GM19397 (cell line): ENCODE measurements around the gene OR2A5.
"Not testable (repeated sequence)": the region's sequence is repeated elsewhere in the genome, so short reads cannot be mapped to it uniquely, and the experiment has no call there.

ENCODE experiments used
- ATAC-seq: cut with Tn5 transposase; IDR thresholded peaks from one replicate; pipeline ENCODE4 v1.9.1; 2021; ENCODE audit warnings: mild to moderate bottlenecking, moderate library complexity; ENCODE audit not compliant: unreplicated experiment

Gene OR2A5, protein sequence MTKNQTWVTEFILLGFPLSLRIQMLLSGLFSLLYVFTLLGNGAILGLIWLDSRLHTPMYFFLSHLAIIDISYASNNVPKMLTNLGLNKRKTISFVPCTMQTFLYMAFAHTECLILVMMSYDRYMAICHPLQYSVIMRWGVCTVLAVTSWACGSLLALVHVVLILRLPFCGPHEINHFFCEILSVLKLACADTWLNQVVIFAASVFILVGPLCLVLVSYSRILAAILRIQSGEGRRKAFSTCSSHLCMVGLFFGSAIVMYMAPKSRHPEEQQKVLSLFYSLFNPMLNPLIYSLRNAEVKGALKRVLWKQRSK

DNA sequence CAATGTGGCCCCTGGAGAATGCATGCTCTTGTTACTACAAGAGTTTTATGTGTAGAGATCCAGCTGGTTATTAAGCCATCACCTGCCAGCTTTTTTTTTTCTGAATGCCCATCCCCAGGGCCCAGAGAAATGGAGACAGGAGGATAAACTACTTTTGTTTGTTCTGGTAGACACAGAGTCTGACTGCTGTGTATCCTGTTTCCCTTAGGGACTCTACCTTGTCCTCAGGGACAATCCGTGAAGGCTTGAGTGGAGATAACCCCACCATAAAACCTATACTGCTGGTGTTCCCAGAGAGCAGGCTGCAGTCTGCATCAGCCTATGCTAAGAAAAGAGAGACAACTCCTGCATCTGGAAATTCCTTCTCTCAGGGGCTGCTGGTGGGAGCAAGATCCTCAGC, at the start of gene OR2A5:
Gene OR2A5, plus strand, starts transcription at position 301 of the 400 bp plus-strand sequence. CDS start 1,454 bp downstream, outside the sequence.
- ATAC-seq, result no peak

DNA sequence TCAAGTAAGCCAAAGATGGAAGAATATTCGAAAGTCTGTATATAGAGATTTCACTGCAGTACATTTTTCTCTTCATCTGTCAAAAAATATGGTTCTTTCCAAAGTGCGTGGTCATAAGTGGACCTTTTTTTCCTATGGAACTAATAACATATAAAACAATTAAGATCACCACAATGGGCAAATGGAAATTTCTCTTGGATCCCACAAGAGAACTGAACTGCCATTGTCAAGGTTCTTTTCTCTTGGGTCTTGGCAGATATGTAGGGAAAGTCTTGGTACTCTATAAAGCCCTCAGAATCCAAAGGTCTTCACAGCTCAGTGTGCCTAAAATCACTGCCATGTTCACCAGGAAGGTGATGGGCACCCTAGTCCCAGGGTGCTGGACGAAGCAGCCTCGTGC, 48.7 kb upstream of the OR2A5 start, which contains the start of gene OR6B1:
Gene OR6B1, plus strand, starts transcription at position 301 of the 400 bp plus-strand sequence. CDS start 3,677 bp downstream, outside the sequence.
- no peak for ATAC-seq

DNA sequence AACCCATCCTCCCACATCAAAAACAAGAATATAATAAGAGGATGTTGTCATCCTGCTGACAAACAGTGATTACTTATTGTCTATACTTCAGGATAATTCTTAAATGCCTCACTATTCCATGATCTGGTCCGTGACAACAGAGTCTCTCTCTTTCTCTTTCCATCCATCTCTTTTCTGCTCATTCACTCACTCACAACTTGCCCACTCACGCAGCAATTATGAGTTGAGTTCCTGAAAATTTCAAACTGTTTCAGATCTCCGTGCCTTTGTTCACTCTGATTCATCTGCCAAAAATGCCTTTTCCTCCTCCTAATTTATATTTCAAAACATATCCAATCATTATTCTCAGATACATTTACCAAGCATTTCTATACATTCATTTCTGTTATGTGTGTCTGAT, 47.2 kb upstream of the OR2A5 start:
- no peak for ATAC-seq

DNA sequence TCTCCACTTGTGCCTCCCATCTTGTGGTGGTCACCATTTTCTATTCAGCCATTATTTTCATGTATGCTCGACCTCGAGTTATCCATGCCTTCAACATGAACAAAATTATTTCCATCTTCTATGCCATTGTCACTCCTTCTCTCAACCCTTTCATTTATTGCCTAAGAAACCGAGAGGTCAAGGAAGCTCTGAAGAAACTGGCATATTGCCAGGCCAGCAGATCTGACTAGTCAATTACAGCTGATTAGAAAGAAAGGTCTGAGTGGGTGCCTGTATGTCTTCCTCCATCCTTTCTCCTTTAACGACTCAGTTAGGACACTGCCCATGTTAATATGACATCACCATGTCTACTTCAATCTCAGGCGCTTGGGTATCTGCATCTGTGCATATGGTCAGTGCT, 44.0 kb upstream of the OR2A5 start:
- no peak for ATAC-seq

DNA sequence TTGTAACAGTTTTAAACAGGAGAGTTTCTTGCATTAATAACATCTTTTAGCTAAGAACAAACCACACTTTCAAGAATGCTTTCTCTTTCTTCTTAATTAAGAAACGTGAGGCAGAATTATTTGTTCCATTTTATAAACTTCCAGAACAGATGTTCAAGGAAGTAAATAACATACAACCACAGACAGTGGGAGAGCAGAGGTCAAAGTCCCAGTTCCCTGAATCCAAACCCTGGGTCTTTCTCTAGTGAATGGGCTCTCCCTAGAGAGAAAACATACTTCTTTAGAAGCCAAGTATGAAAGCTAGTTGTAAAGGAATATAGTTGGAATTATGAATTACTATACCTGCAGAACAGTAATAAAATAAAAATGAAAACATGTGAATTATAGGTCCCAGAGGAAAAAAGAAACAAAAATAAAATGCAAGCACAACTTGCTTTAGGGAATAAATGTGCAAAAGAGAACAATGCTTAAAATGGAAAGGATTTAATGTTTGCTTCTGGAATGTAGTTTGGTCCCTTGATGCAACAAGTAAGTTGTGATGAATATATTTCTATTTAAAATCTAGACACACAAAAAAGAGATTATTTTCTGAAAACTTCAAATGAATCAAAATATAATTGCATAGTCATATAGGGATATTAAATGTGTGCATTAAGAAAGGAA, 42.6 kb upstream of the OR2A5 start:
- ATAC-seq, result no peak

DNA sequence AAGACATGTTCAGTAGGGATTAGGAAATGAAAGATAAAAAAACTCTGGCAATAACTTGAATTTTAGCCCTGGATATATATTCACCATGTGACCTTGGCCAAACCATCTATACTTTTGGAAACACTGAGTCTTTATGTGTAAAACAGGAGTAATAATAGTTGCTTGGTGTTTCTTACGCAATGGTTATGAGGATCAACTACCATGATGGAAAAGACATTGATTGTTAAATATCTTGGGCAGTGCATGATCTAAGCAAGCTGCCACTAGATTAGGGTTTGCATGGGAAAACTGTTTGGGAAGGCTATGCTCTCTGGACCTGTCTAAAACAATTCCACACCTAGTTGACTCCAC, 42.1 kb upstream of the OR2A5 start:
- no peak for ATAC-seq

DNA sequence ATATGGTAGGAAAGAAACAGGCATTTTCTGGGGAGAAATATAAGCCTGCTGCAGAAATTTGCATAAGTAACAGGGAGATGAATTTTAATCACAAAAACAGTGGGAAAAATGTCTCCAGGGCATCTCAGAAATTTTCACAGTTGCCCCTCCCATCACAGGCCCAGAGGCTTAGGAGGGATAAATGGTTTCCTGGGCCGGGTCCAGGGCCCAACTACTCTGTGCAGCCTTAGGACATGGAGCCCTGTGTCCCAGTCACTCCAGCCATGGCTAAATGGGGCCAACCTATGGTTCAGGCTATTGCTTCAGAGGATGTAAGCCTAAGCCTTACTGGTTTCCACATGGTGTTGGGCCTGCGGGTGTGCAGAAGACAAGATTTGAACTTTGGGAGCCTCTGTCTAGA, 39.4 kb upstream of the OR2A5 start:
- ATAC-seq, result no peak

DNA sequence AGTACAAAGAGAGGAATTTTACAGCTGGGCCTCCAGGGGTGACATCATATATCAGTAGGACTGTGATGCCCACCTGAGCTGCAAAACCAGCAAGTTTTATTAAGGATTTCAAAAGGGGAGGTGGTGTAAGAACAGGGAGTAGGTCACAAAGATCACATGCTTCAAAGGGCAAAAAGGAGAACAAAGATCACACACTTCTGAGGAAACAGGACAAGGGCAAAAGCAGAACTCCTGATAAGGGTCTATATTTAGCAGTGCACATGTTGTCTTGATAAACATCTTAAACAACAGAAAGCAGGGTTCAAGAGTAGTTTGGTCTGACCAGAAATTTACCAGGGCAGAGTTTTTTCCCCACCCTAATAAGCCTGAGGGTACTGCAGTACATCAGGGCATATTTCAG, 38.7 kb upstream of the OR2A5 start:
- ATAC-seq, result not testable (repeated sequence)

DNA sequence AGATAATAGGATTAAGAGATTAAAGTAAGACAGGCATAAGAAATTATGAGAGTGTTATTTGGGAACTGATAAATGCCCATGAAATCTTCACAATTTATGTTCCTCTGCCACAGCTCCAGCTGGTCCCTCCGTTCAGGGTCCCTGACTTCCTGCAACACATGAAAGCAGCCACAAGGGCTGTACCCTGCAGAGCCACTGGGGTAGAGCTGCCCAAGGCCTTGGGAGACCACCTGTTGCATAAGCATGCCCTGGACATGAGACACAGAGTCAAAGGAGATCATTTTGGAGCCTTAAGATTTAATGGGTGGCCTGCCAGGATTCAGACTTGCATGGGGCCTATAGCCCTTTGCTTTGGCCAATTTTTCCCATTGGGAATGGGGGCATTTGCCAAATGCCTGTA, 37.9 kb upstream of the OR2A5 start:
- not testable (repeated sequence) for ATAC-seq

DNA sequence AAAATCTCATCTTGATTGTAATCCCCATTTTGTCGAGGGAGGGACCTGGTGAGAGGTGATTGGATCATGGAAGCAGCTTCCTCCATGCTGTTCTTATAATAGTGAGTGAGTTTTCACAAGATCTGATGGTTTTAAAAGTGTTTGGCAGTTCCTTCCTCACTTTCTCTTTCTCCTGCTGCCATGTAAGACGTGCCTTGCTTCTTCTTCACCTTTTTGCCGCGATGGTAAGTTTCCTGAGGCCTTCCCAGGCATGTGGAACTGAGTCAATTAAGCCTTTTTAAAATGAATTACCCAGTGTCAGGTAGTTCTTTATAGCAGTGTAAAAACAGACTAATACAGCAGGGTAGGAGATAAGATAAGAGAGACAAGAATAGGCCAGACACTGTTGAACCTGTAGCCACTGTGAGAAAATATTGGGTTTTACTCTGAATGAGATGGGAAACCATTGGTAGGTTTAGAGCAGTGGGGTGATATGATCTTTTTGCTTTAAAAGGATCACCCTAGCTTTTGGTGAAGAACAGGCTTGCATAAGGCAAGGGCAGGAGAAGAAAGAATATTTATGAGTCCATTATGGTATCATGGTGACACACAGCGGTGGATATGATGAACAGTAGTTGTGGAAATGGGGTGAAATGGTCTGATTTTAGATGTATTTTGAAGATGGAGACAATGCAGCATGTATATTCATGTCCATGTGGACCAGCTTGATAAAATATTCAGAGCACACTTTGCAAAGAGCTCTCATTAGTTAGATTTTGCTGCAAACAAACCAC, 37.1 kb upstream of the OR2A5 start:
- ATAC-seq, result no peak

DNA sequence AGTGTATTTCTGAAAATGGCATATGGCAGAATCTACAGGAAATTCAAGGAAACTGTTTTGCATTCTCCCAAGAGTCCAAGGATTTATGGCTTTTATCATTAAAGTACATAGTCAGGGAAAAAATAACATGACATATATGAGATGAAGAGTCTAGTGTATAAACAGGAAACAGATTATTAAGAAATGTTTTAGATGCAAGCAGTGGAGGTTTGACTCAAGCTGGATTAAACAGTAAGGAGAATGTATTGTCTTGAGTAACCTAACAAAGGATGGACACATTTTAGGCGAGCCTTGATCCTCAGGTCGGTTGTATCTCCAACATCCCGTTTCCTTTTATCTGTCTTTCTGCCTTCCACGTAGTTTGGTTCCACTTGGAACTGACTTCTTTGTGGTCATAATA, 30.7 kb upstream of the OR2A5 start:
- ATAC-seq, result no peak

DNA sequence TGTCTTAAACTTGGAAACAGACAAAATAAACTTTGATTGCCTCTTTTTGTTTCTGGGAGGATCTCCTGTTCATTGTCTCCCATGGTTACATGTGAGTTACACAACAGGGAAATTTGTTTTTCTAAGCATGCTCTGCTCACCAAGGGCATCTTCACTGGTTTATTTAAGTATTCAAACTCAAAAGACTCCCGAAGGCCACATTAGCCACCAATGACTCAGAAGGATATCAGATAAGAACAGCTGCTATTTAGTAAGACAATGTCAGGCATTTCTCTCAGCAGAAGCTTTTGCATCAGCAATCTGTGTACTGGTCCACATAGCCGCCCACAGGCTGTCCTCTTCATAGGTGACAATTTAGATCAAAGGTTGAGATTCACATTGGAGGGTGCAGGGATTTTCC, 29.3 kb upstream of the OR2A5 start:
- no peak for ATAC-seq

DNA sequence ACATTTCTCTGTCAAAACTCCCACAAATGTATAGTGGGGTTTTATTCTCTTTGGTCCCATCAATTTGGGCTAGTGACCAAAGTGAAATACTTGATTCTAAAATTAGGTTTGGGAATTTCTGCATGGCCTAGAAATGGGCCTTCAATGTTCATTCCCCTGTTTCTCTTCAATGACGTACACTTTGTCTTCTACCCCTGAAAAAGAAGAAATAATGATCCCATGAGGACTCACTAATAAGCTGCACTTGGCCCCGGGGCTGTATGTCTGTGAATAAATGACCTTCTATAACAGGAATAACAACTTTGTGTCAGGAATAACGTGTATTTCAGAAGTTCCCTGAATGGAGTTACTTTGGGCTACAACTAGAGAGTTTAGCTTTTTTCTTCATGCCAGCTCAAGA, 28.4 kb upstream of the OR2A5 start:
- ATAC-seq, result no peak

DNA sequence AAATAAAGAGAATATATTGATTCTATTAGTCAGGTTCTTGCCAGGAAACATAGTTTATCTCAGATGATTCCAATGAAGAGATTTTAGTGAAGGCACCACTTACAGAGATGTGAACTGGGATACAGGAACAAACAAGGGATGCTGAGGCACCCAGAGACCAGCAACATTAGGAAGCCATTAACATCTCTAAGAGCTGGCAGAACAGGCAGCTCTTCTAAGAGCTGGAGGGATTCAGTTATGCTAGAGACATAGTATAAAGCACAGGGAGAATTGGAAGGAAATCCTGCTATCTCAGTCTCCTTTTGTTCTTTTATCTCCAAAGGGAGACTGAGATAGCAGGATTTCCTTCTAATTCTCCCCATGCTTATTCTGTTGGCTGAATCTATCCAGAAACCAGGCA, 26.6 kb upstream of the OR2A5 start:
- ATAC-seq, result no peak

DNA sequence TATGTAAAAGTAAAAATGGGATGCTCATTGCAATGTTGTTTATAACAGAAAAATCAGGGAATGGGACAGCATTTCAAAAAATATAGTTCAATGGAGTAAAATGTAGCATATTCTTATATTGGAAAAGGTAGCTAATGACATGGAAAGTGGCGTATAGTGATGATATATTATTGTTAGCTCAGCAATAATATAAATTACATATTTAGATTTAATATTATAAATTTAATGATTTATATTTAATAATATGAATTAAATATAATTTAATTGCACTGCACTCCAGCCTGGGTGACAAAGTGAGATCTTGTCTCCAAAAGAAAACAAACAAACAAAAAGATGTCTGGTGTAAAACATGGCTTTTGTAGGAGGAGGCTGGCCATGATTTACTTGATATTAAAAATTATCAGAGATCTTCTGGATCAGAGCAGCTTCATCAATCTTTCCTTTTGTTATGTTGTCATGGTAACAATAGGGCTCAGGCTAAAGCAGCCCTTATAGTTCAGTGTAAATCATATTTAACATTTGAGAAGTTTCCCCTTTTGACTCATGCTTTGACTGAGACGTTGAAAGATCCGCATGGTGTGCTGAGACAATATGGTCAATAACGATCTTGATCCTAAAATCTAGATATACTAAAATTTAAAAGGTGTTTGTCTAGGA, 25.4 kb upstream of the OR2A5 start:
- ATAC-seq, result no peak

DNA sequence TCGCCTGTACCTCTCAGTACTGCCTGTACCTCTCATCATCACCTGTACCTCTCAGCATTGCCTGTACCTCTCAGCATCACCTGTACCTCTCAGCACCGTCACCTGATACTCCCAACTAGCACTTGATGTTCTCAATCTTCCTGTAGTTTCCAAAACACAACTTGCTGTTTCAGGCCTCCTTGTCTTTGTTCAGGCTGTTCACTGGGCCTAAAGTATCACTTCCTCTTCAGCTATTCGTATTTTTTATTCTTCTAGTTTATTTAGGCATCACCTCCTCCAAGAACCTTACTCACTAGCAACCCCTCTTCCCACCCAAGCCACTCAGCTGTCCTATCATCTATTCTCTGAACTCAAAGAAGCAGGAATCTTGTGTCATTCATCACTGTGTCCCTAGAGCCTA, 24.5 kb upstream of the OR2A5 start:
- ATAC-seq, result no peak

DNA sequence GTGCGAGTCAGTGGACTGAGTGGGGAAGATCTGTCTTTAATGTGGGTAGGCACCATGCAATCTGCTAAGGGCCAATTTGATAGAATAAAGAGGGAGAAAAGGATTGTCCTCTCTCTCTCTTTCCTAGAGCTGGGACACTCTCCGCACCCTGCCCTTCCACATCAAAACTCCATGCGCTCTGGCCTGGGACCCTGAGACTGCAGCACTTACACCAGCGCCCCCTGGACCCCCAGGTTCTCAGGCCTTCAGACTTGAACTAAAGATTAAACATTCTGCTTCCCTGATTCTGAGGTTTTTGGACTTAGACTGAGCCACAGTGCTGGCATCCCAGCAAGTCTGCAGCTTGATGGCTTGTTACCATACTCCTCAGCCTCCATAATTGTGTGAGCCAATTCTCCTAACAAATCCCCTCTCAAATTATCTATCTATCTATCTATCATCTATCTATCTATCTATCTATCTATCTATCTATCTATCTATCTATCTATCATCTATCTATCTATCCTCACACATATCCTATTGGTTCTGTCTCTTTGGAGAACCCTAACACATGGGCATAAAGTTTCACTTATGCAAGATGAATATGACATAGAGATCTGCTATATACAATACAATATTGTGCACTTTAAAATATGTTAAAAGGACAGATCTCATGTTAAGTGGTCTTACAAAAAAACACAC, 22.4 kb upstream of the OR2A5 start:
- ATAC-seq, result no peak

DNA sequence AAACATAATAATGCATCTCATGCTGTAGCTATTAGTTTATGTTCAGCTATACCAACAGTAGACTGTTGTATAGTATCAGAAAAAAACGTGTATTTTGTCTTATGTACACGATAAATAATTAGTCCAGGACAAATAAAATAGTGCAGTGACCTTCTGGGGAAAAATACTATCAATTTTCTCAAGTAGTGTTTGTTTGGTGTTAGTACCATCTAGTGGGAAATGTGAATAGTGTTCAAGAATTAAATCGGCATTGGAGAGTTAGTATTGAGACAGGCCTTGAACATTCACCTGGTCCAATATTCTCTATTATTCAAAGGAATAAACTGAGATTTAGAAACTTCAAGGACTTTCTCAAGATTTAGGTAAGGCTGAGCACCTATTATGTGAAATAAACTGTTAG, 21.7 kb upstream of the OR2A5 start:
- no peak for ATAC-seq

DNA sequence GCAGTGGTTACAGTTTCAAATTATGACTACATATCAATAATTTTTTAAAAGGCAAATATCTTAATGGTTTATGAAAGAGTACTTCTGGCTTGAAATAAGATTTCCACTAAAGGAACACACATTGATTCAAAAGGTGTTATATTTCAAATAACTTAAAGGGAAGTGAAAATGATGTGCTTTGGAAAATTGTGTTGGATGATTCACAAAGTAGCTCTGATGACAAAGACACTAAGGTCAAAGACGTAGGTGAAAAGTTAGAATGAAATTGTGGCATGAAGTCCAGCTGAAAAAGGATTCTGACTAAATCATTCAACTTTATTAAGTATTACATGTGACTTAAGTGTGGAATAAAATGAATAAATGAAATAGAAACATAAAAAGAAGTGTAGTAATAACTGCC, 20.8 kb upstream of the OR2A5 start:
- no peak for ATAC-seq

DNA sequence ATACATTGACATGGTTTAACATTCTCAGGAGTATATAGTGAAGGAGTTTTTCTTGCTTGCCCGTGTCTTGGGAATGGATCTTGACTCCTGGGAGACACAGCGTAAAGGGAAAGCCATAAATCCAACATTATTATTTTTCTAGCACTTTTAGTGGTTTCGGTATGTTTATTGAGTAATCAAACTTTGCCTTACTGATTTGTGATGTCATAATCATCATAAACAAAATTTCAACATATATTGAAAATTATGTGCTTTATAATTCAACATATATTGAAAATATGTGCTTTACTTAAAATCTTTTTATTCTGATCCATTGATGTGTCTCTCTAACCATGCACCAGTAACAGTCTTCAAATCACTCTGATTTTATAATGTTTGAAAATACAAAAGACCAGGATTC, 20.2 kb upstream of the OR2A5 start:
- no peak for ATAC-seq

DNA sequence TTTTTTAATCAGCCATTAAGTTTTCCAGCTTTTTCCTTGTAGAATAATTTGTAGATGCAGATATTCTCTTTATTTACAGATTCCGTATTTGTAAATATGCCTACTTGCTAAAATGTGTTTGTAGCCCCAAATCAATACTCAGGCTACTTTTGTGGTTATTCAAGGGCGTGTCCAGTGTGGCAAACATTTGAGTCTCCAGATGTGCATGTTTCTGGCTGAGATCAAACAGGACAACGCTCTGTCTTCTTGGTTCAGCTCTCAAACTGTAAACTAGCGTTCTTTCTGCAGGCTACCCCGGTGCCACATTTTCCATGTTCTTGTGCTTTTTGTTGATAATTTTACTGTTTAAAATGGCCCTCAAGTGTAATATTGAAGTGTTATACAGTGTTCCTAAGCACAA, 16.2 kb upstream of the OR2A5 start:
- no peak for ATAC-seq
